ENCODE measurements around the gene CLIC3. TPM values are rescaled to one million over a fixed set of nuclear protein-coding genes. Genes with fewer than 3 reads are reported as not detected.

The CLIC3 gene
- polyA plus RNA-seq, 2 of the 4 experiments (the other 2 are of a cell fraction), result 0.61 to 6.4 TPM

DNA sequence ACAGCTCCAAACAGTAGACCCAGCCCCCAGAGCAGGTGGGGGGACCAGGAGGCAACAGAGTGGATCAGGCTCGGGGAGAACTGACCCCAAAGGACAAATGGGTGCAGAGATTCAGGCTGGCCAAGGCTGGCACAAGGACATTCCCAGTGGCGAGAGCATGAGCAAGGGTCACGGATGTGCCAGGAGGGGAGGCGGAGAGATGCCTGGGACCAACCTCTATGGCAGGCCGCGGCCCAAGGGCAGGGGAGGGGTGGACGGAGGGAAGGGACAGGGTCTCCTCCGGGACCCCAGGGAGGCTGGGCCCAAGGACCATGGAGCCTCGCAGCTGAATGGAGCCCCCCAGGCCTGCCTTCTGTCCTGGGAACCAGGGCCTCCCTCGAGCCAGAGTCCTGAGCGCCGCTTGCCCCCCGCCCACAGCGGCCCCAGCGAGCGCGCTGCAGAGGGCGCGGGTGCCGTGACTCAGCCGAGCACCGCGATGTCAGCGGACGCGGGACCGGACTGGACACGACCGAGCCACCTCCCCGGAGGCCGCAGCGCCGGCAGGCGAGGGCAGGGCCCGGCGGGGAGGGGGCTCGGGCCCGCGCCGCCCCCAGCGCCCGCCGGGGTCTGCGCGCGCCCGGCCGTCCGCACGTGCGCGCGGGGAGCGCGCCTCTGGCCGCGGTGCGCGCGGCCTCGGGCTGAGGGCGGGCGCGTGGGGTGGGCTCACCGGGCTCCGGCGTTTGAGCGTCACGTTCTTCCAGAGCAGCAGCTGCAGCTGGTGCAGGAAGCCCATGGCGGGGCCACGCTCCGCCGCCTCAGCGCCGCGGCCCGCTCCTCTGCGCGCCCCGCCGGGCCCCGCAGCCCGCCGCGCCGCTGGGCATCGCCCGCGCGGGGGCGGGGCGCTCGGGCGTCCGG lies 31.2 kb upstream of the CLIC3 start, which contains the start of gene ABCA2:
Gene ABCA2 (minus strand): TSS at position 869 of the 894 bp plus-strand sequence. CDS start 97 bp downstream, at position 772.
- Histone ChIP-seq H3K9me3 (no peaks in the 10 kb centered on the region), H3K4me3 (peak within 1 kb of the TSS; percentile 74), H3K4me1 (peaks cover 28% of the 10 kb centered on the region), H3K27ac (peak within 1 kb of the TSS; percentile 82 to 92), H3K4me2 (peak within 1 kb of the TSS; percentile 100)
- ATAC-seq, result peak; percentile 2 to 4; a peak in 3 of 6 replicates
- CTCF ChIA-PET, result interaction anchor here (0.6 to 20.4 kb wide), 26 partner anchors 9 to 339 kb away, joined by 3 to 282 read pairs (median 7); partner anchors contain the start of genes C8G, CLIC3, ENTPD2 and FBXW5
- no peak for FAIRE-seq
- TF ChIP-seq FOSL2 (IDR thresholded peaks at IDR 0.05), result no peak
- peak; percentile 30; the same call in 1 of the 2 replicates for TF ChIP-seq FOSL2 (CRISPR knock-in tag; IDR thresholded peaks at IDR 0.05)
- peak; percentile 32 for TF ChIP-seq POLR2A (IDR thresholded peaks at IDR 0.05; ENCODE audit: low read length)
- no peak for TF ChIP-seq EHF (CRISPR knock-in tag; IDR thresholded peaks at IDR 0.05)
- TF ChIP-seq, protein P1, sequence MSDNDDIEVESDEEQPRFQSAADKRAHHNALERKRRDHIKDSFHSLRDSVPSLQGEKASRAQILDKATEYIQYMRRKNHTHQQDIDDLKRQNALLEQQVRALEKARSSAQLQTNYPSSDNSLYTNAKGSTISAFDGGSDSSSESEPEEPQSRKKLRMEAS (IDR thresholded peaks at IDR 0.05), result no peak
- DNase-seq (ENCODE audit: low read depth in 1 of 2, low spot score in 1 of 2), result no peak
- POLR2A ChIA-PET, result interaction anchor here (1.9 kb wide), 1 partner anchor 19 kb away, joined by 5 read pairs; the partner anchor contains the start of gene NPDC1
- WGBS (ENCODE audit: missing lambda C conversion rate), result 7% methylated on average over 30 of the region's 95 CpGs

DNA sequence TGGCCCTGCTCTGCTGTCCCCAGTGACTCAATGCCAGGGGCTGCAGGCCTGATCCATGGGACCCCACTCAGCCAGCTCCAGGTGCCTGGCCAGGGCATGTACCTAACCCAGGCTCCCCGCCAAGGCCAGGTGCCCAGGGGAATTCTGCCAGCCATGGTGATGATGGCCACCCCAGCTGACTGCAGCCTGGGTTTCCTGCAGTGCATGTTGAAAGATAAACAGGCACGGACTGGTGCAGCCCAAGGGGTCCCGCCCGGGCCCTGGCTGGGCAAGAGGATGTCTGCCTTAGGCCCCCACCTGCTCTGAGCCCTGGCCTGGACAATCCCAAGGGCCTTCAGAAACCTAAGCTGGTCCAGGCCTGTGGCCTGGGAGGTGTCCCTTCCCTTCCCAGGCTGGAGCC lies 30.5 kb upstream of the CLIC3 start:
- FAIRE-seq, result no peak
- Histone ChIP-seq H3K4me3 (no peak overlapping the region), H3K4me1 (peaks cover 31% of the 10 kb centered on the region), H3K4me2 (peak overlapping the region; percentile 100), H3K27ac (peak overlapping the region in 1 of 2 experiments; percentile 92; a peak in 3 of 6 replicates), H3K9me3 (no peaks in the 10 kb centered on the region)
- CTCF ChIA-PET, result interaction anchor here (0.7 to 20.4 kb wide), 18 partner anchors 10 to 250 kb away, joined by 3 to 282 read pairs (median 4); partner anchors contain the start of genes C8G, ENTPD2, FBXW5 and LCN12
- no peak for TF ChIP-seq SMC3 (IDR thresholded peaks at IDR 0.05)
- no peak for TF ChIP-seq ESRRA (IDR thresholded peaks at IDR 0.05; ENCODE audit: borderline replicate concordance, low read length)
- TF ChIP-seq CBX2 (IDR thresholded peaks at IDR 0.05; ENCODE audit: borderline replicate concordance, low read depth), result no peak
- TF ChIP-seq CBX8 (IDR thresholded peaks at IDR 0.05), result no peak
- TF ChIP-seq, protein P2, sequence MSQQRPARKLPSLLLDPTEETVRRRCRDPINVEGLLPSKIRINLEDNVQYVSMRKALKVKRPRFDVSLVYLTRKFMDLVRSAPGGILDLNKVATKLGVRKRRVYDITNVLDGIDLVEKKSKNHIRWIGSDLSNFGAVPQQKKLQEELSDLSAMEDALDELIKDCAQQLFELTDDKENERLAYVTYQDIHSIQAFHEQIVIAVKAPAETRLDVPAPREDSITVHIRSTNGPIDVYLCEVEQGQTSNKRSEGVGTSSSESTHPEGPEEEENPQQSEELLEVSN (IDR thresholded peaks at IDR 0.05; ENCODE audit: borderline replicate concordance, low read depth), result no peak
- TF ChIP-seq ZFP36 (IDR thresholded peaks at IDR 0.05; ENCODE audit: borderline replicate concordance, partially characterized antibody), result no peak
- no peak for TF ChIP-seq NPAS2 (CRISPR knock-in tag; IDR thresholded peaks at IDR 0.05; ENCODE audit: borderline replicate concordance)
- TF ChIP-seq RCOR1 (IDR thresholded peaks at IDR 0.05; ENCODE audit: low read depth, low read length), result no peak
- no peak for TF ChIP-seq CEBPB (IDR thresholded peaks at IDR 0.05)
- TF ChIP-seq FOXS1 (CRISPR knock-in tag; IDR thresholded peaks at IDR 0.05), result no peak
- TF ChIP-seq RNF2 (IDR thresholded peaks at IDR 0.05; ENCODE audit: borderline replicate concordance, low read depth), result no peak
- TF ChIP-seq, protein P3, sequence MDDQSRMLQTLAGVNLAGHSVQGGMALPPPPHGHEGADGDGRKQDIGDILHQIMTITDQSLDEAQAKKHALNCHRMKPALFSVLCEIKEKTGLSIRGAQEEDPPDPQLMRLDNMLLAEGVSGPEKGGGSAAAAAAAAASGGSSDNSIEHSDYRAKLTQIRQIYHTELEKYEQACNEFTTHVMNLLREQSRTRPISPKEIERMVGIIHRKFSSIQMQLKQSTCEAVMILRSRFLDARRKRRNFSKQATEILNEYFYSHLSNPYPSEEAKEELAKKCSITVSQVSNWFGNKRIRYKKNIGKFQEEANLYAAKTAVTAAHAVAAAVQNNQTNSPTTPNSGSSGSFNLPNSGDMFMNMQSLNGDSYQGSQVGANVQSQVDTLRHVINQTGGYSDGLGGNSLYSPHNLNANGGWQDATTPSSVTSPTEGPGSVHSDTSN (IDR thresholded peaks at IDR 0.05), result no peak
- no peak for TF ChIP-seq BHLHE40 (IDR thresholded peaks at IDR 0.05; ENCODE audit: low read depth, low read length)
- ATAC-seq, result no peak
- DNase-seq (ENCODE audit: low read depth in 1 of 2, low spot score in 1 of 2), result no peak
- POLR2A ChIA-PET, result no interaction called here
- WGBS (ENCODE audit: missing lambda C conversion rate), result 88% methylated on average over 3 of the region's 4 CpGs

DNA sequence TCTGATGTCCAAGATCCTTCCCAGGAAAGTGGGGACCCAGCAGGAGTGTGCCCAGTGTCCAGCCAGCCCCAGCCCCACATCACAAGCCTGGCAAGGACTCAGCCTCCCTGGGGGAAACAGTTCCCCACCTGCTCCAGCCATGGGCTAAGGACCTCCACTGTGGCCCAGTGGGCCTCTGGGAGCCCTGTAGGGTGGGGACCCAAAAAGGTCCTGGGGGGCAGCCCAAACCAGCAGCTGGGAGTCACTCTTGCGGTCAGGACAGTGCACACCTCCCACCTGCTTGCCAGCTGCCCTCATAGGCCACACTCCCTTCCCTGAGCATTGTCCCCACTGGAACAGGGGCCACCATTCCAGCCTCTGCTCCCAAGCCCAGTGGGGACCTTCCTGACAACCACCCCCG lies 30.0 kb upstream of the CLIC3 start:
- peaks cover 30% of the 10 kb centered on the region for H3K4me1 ChIP-seq
- 100% methylated on average over 2 of the region's 2 CpGs for WGBS (ENCODE audit: missing lambda C conversion rate)
- TF ChIP-seq FOSB (CRISPR knock-in tag; IDR thresholded peaks at IDR 0.05) (no peak), HDAC2 (IDR thresholded peaks at IDR 0.05) (no peak), TP53 (CRISPR knock-in tag; IDR thresholded peaks at IDR 0.05) (no peak), HOXA7 (CRISPR knock-in tag; IDR thresholded peaks at IDR 0.05) (no peak), KDM1A (IDR thresholded peaks at IDR 0.05; ENCODE audit: low read depth) (no peak), KDM5A (IDR thresholded peaks at IDR 0.05) (no peak), EHF (CRISPR knock-in tag; IDR thresholded peaks at IDR 0.05) (no peak), FOSL2 (IDR thresholded peaks at IDR 0.05) (no peak), FOSL2 (CRISPR knock-in tag; IDR thresholded peaks at IDR 0.05) (no peak), JUN (IDR thresholded peaks at IDR 0.05) (no peak), FOXS1 (CRISPR knock-in tag; IDR thresholded peaks at IDR 0.05) (no peak)
- TF ChIP-seq, protein P4, sequence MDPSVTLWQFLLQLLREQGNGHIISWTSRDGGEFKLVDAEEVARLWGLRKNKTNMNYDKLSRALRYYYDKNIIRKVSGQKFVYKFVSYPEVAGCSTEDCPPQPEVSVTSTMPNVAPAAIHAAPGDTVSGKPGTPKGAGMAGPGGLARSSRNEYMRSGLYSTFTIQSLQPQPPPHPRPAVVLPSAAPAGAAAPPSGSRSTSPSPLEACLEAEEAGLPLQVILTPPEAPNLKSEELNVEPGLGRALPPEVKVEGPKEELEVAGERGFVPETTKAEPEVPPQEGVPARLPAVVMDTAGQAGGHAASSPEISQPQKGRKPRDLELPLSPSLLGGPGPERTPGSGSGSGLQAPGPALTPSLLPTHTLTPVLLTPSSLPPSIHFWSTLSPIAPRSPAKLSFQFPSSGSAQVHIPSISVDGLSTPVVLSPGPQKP (IDR thresholded peaks at IDR 0.05; ENCODE audit: low read depth, low read length), result no peak
- TF ChIP-seq, protein P2 (IDR thresholded peaks at IDR 0.05; ENCODE audit: borderline replicate concordance, low read depth), result no peak
- TF ChIP-seq, protein P5, sequence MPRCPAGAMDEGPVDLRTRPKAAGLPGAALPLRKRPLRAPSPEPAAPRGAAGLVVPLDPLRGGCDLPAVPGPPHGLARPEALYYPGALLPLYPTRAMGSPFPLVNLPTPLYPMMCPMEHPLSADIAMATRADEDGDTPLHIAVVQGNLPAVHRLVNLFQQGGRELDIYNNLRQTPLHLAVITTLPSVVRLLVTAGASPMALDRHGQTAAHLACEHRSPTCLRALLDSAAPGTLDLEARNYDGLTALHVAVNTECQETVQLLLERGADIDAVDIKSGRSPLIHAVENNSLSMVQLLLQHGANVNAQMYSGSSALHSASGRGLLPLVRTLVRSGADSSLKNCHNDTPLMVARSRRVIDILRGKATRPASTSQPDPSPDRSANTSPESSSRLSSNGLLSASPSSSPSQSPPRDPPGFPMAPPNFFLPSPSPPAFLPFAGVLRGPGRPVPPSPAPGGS (IDR thresholded peaks at IDR 0.05), result no peak
- TF ChIP-seq, protein P1 (IDR thresholded peaks at IDR 0.05), result no peak
- no peak for ATAC-seq
- FAIRE-seq, result no peak
- H3K4me3 ChIP-seq, result no peak overlapping the region
- H3K9me3 ChIP-seq, result no peaks in the 10 kb centered on the region
- peak overlapping the region; percentile 100; the same call in 1 of the 3 replicates for H3K4me2 ChIP-seq
- ChIA-PET POLR2A (no interaction called here), CTCF (interaction anchor here (0.9 to 20.4 kb wide), 16 partner anchors 11 to 260 kb away, joined by 3 to 282 read pairs (median 4); partner anchors contain the start of genes C8G, ENTPD2, FBXW5 and LCN12)
- peak overlapping the region in 1 of 2 experiments; percentile 92; a peak in 2 of 6 replicates for H3K27ac ChIP-seq
- no peak for DNase-seq (ENCODE audit: low read depth in 1 of 2, low spot score in 1 of 2)
